GM18502 (cell line): Measurements from ENCODE around the gene ADD2.
"Not testable (repeated sequence)": the region's sequence is repeated elsewhere in the genome, so short reads cannot be mapped to it uniquely, and the experiment has no call there.

ENCODE experiments used
- ATAC-seq: cut with Tn5 transposase; IDR thresholded peaks from one replicate; pipeline ENCODE4 v1.9.1; 2021; ENCODE audit warnings: mild to moderate bottlenecking; ENCODE audit not compliant: unreplicated experiment, poor library complexity

Gene ADD2

DNA sequence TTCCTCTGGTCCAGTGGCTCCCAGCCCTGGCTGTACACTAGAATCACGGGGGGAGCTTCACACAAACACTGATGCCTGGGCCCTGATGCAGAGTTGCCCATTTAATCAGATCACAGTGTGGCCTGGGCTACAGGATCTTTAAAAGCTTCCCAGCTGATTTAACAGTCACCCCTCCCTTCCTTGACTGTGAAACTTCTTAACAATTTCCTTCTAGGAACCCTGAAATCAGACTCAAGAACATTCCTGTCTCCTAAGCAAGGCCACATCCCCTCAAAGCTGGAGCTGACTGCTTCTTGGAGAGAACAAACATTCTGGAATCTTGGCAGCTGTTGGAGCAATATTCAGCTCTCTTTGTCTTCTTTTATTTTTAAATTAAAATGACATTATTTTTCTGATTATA, 88.7 kb downstream of the ADD2 start:
- no peak for ATAC-seq

DNA sequence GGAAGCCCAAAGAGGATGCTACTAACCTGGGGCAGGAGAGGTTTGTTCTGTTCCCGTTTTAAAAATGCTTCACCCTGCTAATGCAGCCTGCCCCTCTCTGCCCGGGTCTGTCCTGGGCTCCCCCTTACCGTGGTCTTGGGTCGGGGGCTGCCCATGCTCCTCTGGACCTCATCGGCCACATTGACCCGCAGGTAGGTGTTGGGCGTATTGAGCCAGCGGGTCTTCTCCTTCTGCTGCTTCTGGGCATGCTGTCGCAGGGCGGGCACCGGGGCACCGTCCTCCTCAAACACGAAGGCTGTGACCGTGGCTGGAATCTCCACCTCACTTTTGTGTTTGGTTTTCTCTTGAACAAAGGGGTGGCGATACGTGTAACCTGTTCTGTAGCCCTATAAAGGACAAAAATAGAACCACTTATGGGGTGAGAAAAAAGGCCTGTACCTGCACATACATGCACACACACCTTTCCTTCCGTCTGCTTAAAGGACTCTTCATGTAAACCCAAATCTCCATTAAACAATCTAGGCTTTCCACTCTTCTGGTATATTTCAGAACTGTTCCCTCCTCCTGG, 89.3 kb downstream of the ADD2 start:
- ATAC-seq = no peak

DNA sequence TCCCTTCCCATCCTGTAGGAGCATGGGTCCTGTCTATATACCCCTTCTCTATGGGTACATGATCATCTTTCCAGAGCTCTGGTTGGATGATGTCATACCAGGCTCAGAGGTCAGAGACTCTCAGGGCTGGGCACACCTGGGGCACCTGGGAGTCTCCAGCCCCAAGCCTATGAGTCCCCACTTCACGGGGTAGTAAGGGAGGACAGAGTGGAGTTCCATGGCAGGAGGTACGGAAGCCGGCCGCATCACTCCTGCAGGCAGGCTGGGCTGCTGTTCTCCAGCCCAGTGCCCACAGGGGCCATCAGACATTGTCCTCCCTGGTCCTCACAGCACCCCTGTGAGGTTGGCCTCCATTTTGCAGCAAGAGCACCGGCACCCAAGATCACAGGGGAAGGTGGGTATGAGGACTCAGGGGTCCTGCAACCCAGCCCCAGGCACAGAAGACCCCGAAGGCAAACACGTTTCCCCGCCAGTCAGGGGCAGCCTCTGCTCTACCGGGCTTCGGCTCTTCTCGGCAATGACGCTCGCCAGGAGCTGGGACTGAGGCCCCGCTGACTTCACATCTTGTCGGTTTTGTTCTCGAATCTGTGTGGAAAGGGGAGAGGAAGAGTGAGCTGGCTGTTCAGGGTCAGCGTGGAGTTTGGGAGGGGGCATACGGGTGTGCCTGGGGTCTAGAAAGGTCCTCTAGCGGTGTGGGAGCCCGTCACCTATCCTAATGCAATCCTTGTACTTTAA, 91.5 kb downstream of the ADD2 start:
- ATAC-seq = no peak

GRCh38 chr2:70675862-70676261, 92.1 kb downstream of the ADD2 start:
- ATAC-seq = no peak

GRCh38 chr2:70674636-70675430, 93.2 kb downstream of the ADD2 start:
- ATAC-seq = no peak

DNA sequence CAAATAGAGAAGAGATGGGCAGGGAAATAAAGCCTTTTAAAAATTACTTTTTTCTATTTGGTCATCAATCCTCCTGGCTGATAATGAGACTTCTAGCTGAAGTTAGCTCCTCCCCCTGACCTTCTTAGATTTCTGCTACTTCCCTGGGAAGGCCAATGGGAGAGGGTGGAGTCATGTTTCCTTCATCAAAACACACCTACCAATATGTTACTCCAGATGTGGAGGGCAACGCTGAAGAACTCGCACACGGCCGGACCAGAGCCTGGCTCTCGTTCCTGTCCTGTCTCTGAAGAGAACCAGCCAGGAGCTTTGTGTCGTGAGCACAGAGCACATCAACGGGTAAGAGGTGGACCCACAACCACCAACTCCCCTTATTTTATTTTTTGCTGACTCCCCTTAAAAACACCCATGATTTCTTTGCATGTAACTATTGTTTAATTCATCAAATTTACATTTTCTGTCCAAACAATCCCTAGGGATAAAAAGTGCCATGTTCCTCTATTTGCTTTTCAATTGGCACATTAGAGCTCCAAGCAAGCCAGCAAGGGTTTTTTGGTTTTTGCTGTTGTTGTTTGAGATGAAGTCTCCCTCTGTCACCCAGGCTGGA, 94.9 kb downstream of the ADD2 start:
- ATAC-seq = no peak

DNA sequence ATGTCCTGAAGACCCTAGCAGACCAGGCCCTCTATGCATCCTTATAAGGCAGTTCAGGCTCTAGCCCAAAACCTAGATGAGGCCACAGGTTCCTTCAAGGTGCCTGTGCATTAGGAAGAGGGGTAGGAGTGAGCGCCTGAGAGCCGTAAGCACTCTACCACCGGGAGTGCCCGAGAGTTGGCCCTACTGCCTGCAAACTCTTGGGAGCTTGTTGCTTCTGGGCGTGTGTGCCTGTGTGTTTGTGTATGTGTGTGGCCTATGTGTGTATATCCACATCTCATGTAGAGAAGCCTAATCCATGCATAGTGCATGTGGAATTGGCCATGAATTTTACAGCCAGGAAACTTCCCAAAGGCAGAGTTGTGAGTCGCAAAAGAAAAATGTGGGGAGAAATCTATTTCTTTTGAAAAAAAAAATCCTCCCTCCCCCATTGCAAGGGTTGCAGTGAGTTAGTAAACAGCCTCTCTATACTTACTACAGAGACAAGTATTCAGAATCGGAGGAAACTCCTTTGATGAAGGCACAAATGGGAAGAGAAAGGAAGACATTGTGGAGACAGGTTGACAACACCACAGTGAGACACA, 96.8 kb downstream of the ADD2 start:
- no peak for ATAC-seq

- ATAC-seq = no peak
These were observed 97.4 kb downstream of the ADD2 start for GRCh38 chr2:70670626-70671025.

DNA sequence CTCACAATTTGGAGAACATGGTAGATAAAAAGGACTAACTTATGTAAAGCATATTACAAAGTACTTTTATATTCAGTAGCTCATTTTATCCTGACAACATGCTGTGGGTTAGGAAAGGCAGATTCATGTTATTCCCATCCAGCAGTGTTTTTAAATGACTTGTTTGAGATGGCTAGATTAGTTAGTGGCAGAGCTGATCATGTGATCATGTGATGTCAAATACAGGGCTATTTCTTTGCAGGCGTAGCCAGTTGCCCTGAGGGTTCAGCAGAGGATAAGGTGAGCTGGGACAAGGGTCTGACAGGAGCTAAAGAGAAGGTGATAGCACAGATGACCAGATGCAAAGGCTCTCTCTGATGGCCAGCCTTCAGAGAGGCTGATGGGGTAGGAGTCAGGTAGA, 97.8 kb downstream of the ADD2 start:
- no peak for ATAC-seq

DNA sequence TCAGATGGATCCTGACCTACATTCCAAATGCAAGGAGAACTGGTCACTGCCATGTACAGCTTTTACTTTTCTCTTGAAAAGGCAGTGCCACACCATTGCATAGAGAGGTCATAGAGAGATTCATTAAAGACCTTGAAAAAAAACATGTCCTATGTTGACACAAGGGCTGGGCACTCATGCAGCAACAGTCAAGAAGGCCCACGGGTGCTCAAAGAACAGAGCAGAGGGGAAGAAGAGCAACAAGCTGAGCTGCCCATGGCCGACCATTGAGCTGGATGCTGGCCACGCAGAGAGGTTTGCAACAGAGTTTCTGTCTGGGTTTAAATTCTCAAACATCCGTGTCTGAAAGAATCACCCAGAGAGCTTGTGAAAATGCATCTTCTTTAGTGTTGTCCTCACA, 99.1 kb downstream of the ADD2 start:
- ATAC-seq = no peak

- ATAC-seq = no peak
These were observed 99.6 kb downstream of the ADD2 start for GRCh38 chr2:70668432-70668831.

GRCh38 chr2:70664525-70664924, 103.5 kb downstream of the ADD2 start:
- no peak for ATAC-seq

- no peak for ATAC-seq
These were observed 104.6 kb downstream of the ADD2 start for GRCh38 chr2:70663411-70663810.

DNA sequence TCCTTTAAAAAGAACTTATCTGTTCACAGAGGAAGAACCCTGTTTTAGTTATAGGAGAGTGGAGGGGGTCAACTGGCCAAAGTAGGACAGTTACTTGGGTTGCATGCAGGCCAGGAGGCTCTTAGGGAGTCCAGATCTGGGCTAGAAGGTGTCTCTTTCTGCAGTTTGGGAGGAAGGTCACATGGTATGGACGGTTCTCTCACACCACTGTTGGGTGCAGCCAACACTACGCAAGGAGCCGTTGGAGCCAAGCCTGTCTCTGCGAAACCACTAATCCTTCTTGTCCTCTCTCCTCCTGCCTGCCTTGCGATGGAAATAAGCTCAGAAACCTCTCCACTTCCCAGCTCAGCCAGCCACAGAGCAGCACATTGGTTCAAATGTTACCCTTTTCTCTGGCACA, 108.4 kb downstream of the ADD2 start:
- no peak for ATAC-seq

- no peak for ATAC-seq
These were observed 109.5 kb downstream of the ADD2 start for GRCh38 chr2:70658476-70658875.

DNA sequence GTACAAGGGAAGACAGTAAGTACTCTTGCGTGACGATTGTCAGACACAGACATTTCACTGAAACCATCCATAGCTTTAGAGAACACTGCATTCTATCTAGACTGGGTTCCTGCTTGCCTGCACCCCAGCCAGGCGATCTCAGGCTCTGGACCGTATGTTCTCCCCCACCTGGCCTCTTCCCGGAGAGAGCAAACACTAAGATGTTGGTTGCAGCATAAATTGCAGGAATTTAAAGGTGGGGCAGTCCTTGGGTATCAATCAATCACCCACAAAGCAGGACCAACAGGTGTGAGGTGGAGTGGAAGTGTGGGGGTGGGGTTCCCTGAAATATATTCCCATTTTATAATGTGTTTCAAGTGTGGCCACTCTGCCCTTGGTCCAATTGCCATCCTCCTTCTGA, 110.8 kb downstream of the ADD2 start:
- no peak for ATAC-seq

GRCh38 chr2:70656421-70657010, 111.5 kb downstream of the ADD2 start:
- no peak for ATAC-seq

- ATAC-seq = no peak
These were observed 112.2 kb downstream of the ADD2 start for GRCh38 chr2:70655786-70656185.

DNA sequence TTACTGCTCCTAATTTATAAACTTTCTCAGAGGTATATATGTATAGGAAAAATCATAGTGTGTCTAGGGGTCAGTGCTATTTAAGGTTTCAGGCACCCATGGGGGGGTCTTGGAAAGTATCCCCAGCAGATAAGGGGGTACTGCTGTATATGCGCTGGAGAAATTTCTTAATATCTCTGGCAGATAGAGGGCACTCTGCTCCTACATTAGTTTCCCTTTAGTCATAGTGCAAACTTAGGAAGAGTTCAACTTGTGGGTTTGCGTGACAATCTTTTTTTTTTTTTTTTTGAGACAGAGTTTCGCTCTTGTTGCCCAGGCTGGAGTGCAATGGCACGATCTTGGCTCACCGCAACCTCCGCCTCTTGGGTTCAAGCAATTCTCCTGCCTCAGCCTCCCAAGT, 112.8 kb downstream of the ADD2 start:
- not testable (repeated sequence) for ATAC-seq

GRCh38 chr2:70651727-70652126, 116.3 kb downstream of the ADD2 start:
- ATAC-seq = no peak
